Measurements from ENCODE around the gene RFX4. TPM values are rescaled to one million over a fixed set of nuclear protein-coding genes. Genes with fewer than 3 reads are reported as not detected.

The RFX4 gene
- total RNA-seq, 1 donor = not detected

DNA sequence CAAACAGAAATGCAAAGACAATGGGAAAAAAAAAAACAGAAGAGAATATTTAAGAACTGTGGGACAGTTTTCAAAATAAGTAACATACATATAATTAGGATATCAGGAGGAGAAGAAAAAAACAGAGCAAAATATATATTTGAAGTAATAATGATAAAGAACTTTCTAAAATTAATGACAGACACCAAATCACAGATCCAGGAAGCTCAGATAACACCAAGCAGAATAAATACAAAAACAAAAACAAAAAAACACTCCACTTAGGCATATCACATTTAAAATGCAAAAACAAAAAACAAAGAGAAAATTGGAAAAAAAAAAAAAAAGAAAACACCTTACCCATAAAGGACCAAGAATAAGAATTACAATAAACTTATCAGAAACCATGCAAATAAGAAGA lies 9.6 kb upstream of the RFX4 start:
- TF ChIP-seq, protein P1, sequence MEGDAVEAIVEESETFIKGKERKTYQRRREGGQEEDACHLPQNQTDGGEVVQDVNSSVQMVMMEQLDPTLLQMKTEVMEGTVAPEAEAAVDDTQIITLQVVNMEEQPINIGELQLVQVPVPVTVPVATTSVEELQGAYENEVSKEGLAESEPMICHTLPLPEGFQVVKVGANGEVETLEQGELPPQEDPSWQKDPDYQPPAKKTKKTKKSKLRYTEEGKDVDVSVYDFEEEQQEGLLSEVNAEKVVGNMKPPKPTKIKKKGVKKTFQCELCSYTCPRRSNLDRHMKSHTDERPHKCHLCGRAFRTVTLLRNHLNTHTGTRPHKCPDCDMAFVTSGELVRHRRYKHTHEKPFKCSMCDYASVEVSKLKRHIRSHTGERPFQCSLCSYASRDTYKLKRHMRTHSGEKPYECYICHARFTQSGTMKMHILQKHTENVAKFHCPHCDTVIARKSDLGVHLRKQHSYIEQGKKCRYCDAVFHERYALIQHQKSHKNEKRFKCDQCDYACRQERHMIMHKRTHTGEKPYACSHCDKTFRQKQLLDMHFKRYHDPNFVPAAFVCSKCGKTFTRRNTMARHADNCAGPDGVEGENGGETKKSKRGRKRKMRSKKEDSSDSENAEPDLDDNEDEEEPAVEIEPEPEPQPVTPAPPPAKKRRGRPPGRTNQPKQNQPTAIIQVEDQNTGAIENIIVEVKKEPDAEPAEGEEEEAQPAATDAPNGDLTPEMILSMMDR (IDR thresholded peaks at IDR 0.05; ENCODE audit: insufficient read depth, low read length) = no peak
- no peak overlapping the region for H3K4me3 ChIP-seq (ENCODE audit: low read depth, low read length)

DNA sequence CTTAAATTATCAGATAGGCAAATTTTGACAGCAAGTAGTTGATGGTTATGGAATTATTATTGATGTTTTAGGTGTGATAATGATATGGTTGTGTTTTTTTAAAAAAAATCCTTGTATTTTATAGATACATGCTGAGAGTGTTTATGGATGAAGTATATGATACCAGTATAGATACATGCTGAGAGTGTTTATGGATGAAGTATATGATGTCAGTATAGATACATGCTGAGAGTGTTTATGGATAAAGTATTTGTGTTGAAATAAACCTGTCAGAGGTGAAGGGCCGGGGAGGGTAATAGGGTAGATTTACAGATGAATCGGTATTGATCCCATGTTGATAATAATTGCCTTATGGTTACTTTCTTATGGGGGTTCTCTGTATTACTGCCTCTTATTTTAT lies 6.0 kb upstream of the RFX4 start:
- no peak overlapping the region for H3K4me3 ChIP-seq (ENCODE audit: low read depth, low read length)
- TF ChIP-seq, protein P1 (IDR thresholded peaks at IDR 0.05; ENCODE audit: insufficient read depth, low read length) = no peak
- DNase-seq (ENCODE audit: low read depth) = no peak

More for the DNA sequence above, 9.6 kb upstream of the RFX4 start:
- no peak for DNase-seq (ENCODE audit: low read depth)

DNA sequence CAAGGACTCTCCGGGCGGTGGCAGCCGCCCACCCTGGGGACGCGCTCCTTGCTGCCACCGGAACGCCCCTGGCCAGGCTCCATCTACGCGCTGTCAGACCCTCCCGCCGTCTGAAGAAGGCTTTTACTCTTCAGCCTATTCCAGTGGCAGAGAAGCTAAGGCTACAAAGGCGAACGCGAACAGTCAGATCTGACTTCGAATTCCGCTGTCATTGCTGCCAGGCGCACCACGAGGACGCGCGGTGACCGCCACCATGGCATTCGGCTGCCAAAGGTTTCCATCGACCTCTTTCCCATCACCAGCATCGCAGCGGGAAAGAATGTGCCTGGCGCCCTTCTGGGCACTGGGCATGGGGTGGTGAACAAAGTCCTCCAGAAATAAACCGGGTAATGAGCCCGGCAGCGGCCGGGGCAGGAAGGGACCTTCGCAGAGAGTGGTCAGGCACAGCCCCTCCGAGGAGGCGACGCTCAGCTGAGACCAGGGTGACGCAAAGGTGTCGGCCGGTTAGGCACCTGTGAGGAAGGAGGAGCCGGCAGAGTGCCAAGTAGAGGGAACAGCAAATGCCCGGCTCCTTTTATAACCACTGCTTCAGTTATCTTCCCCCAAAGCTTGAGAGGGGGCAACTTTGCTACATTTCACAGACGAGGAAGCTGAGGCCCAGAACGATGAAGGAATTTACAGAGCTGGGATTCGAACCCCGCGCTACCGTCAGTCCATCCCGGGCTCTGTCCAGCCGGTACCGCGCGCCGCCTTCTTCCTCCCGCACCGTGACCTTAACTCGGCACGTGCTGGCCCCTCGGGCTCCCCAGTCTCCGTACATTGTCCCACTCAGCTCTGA lies 1.9 kb upstream of the RFX4 start:
- DNase-seq (ENCODE audit: low read depth) = no peak
- TF ChIP-seq, protein P1 (IDR thresholded peaks at IDR 0.05; ENCODE audit: insufficient read depth, low read length) = no peak
- H3K4me3 ChIP-seq (ENCODE audit: low read depth, low read length) = no peak overlapping the region

DNA sequence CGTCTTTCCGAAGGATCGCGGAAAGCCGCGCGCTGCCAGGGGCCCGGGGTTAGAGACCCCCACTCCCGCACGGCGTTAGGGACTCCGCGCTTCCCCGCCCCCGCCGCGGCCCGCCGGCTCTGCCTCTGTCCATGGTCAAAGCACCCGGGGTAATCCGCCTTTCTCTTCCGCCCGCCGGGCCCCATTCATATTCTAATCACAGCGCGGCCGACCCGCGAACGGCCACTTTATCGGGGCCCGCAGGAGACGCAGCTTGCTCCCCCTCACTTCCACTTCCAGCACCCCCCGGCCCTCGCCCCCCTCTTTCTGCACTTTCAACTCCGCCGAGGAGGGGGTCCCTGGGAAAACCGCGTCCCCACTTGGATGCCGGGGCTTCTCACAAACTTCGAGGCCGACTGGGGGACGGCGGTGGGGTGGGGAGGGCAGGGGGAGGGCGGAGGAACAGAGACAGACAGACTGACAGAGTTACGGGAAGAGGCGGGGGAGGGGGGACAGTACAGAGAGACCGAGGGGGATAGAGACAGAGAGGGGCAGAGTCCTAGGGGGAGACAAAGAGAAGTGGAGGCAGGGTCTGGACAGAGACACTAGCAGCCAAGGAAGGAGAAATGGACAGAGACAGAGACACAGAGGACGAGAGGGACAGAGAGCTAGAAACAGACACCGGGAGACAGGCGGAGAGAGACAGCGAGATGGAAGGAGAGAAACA lies 1.1 kb upstream of the RFX4 start:
- TF ChIP-seq, protein P1 (IDR thresholded peaks at IDR 0.05; ENCODE audit: insufficient read depth, low read length) = no peak
- DNase-seq (ENCODE audit: low read depth) = no peak
- H3K4me3 ChIP-seq (ENCODE audit: low read depth, low read length) = no peak overlapping the region

DNA sequence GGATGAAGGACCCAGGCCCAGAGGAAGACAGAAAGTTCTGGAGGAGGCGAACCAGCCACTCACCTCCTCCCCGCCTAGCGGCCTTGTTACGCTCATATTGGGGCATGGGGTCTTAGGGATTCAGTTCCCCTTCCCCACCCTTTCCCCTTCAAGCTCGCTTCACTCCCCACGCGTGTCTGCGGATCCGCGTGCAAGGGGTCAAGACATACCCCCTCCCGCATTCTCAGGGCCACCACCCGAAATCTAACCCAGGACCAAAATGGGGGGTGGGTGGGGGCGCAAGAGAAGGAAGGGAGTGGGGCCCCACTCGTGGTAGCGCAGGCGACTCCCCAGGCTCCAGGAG lies 584 bp upstream of the RFX4 start:
- no peak overlapping the region for H3K4me3 ChIP-seq (ENCODE audit: low read depth, low read length)
- no peak for DNase-seq (ENCODE audit: low read depth)
- TF ChIP-seq, protein P1 (IDR thresholded peaks at IDR 0.05; ENCODE audit: insufficient read depth, low read length) = no peak

DNA sequence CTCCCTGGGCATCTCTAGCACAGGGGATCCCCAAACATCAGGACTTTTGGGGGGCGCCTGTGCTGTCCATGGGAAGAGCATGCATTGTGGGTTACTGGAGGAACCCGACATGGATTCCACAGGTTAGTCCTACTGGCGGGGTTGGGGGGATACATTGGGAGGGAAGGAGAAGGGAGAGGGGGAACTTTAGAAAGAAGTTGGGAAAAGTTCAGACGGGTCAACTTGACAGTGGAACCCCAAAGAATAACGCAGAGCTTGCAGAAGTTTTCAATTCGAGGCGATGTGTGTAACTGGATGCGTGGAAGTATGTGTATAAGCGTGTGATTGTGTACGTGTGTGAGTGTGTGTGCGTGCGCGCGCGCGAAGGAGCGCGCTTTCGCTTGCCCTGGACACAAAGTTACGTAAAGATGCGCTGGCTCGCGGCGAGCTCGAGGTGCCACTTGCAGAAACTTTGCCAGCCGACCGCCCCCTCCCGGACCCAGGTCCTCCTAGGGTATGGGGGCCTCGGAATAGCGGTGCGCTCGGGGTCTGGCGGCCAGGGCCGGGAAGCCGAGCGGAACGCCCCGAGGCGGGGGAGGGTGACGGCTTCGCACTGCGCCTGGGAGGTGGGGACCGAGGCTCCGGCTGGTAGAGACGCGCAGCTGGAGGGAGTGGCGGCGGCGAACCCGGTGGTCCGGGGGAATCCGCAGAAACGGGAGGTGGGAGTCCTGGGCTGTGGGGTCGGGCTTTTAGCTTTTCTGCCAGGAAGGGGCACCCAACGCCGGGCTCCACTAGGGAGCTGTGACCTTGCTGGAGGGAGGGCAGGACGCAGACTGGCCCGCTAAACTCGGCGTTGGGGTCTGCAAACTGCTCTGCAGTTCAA lies 669 bp downstream of the RFX4 start:
- H3K4me3 ChIP-seq (ENCODE audit: low read depth, low read length) = peak overlapping the region; percentile 53
- peak; percentile 11 for DNase-seq (ENCODE audit: low read depth)
- TF ChIP-seq, protein P1 (IDR thresholded peaks at IDR 0.05; ENCODE audit: insufficient read depth, low read length) = no peak

All from fibroblast of the aortic adventitia (primary cell).